HG03095 (cell line): Measurements from ENCODE around the gene PRRT1.
"Not testable (repeated sequence)": the region's sequence is repeated elsewhere in the genome, so short reads cannot be mapped to it uniquely, and the experiment has no call there.

Experiments used
- ATAC-seq: cut with Tn5 transposase; IDR thresholded peaks from one replicate; pipeline ENCODE4 v1.9.1; 2021; ENCODE audit warnings: moderate library complexity; ENCODE audit not compliant: unreplicated experiment

Gene PRRT1

GRCh38 chr6:32105433-32105832, 46.3 kb downstream of the PRRT1 start:
- no peak for ATAC-seq

GRCh38 chr6:32102255-32102654, 49.5 kb downstream of the PRRT1 start:
- ATAC-seq = no peak

- ATAC-seq = not testable (repeated sequence)
Measured at GRCh38 chr6:32100251-32100650, 51.5 kb downstream of the PRRT1 start.
